Measurements from ENCODE around the gene LYSMD1.

- TF ChIP-seq POLR2A (IDR thresholded peaks at IDR 0.05) (no peak), CTCF (IDR thresholded peaks at IDR 0.05 in 8 of 11, conservative IDR thresholded peaks at IDR 0.05 in 3 of 11) (no peak)
Observed at GRCh38 chr1:151211972-151212705, 46.4 kb upstream of the LYSMD1 start.
